ENCODE results near the gene TMEM38B.
"Not testable (repeated sequence)": the region's sequence is repeated elsewhere in the genome, so short reads cannot be mapped to it uniquely, and the experiment has no call there.

TMEM38B gene

GRCh38 chr9:105725370-105725769 is 31.0 kb downstream of the TMEM38B start:
- no peak for DNase-seq

GRCh38 chr9:105728230-105728629 is 33.9 kb downstream of the TMEM38B start:
- DNase-seq, result not testable (repeated sequence)

GRCh38 chr9:105731420-105731819 is 37.1 kb downstream of the TMEM38B start:
- DNase-seq, result not testable (repeated sequence)

- DNase-seq, result no peak
Observed at GRCh38 chr9:105735366-105735765, 41.0 kb downstream of the TMEM38B start.

- no peak for DNase-seq
Observed at GRCh38 chr9:105737205-105737604, 42.9 kb downstream of the TMEM38B start.

GRCh38 chr9:105742088-105742487 is 47.7 kb downstream of the TMEM38B start:
- DNase-seq, result no peak

GRCh38 chr9:105747325-105747724 is 53.0 kb downstream of the TMEM38B start:
- not testable (repeated sequence) for DNase-seq

- no peak for DNase-seq
Observed at GRCh38 chr9:105751761-105752160, 57.4 kb downstream of the TMEM38B start.

- no peak for DNase-seq
Observed at GRCh38 chr9:105757496-105758251, 63.3 kb downstream of the TMEM38B start.

- no peak for DNase-seq
Observed at GRCh38 chr9:105760053-105760452, 65.7 kb downstream of the TMEM38B start.

GRCh38 chr9:105782561-105783494 is 88.5 kb downstream of the TMEM38B start:
- not testable (repeated sequence) for DNase-seq

- DNase-seq, result not testable (repeated sequence)
Observed at GRCh38 chr9:105783495-105783872, 89.1 kb downstream of the TMEM38B start.

GRCh38 chr9:105786796-105787195 is 92.5 kb downstream of the TMEM38B start:
- DNase-seq, result not testable (repeated sequence)

- DNase-seq, result no peak
Observed at GRCh38 chr9:105816202-105816744, 121.9 kb downstream of the TMEM38B start.

GRCh38 chr9:105816981-105817380 is 122.6 kb downstream of the TMEM38B start:
- no peak for DNase-seq

- DNase-seq, result no peak
Observed at GRCh38 chr9:105818903-105819302, 124.6 kb downstream of the TMEM38B start.

- DNase-seq, result no peak
Observed at GRCh38 chr9:105822814-105823213, 128.5 kb downstream of the TMEM38B start.

Data from CD4-positive, alpha-beta T cell treated with Interleukin-4 for 4 hours (primary cell).